ENCODE results near the gene C1orf159.

C1orf159 gene

GRCh38 chr1:1033009-1033587 lies 82.8 kb downstream of the C1orf159 start:
- DNase-seq, result peak; percentile 84

- no peak for DNase-seq
Measured at GRCh38 chr1:1032424-1032823, 83.5 kb downstream of the C1orf159 start.

All from stimulated activated naive CD4-positive, alpha-beta T cell treated with Interleukin-2 at 50 U/mL for 16 hours (primary cell).